Camera-type eye (tissue), 1 donor: ENCODE measurements around the gene CCDC122. TPM values are rescaled to one million over a fixed set of nuclear protein-coding genes. Genes with fewer than 3 reads are reported as not detected.

Experiments used
- total RNA-seq: library from RNA; depleted of rRNA; stranded (reverse); fragments of >200 nt; gene quantifications from one replicate; pipeline ENCODE4 v1.2.3, GENCODE V29; 2014

CCDC122 gene
- 3.0 TPM for total RNA-seq

GRCh38 chr13:43878892-43879754 is at the start of gene CCDC122:
Gene CCDC122 (minus strand): TSS chr13:43879740. CDS start chr13:43869376, 10,364 bp downstream.

GRCh38 chr13:43879755-43880181 is 228 bp upstream of the CCDC122 start, which contains the start of gene LACC1:
Gene LACC1 (plus strand): TSS chr13:43879904. CDS start chr13:43880986, 1,082 bp downstream.

GRCh38 chr13:43786766-43787517 is 92.6 kb downstream of the CCDC122 start, which contains the start of gene ENOX1:
Gene ENOX1 (minus strand): TSS chr13:43786972.

Other genes starting within 250 kb of the CCDC122 start
- gene ENOX1, start 92.8 kb downstream of the CCDC122 start, total RNA-seq = 7.5 TPM
- gene LACC1, start 164 bp upstream of the CCDC122 start, total RNA-seq = 5.9 TPM